Testis (tissue), 3 donors: Measurements from ENCODE around the gene CCDC33. TPM values are rescaled to one million over a fixed set of nuclear protein-coding genes. Genes with fewer than 3 reads are reported as not detected.

Source experiments
- DNase-seq: peaks from one replicate; pipeline ENCODE4 v3.0.0-alpha.2; 2019
- H3K27ac ChIP-seq, 2 donors: fragments of 200-600 bp; sonication (generic); one replicate each; pipeline ENCODE4 v1.5.1; 2019
- H3K27me3 ChIP-seq: fragments of 200-600 bp; sonication (generic); one replicate; pipeline ENCODE4 v1.5.1; 2019
- H3K36me3 ChIP-seq: fragments of 200-600 bp; sonication (generic); one replicate; pipeline ENCODE4 v1.5.1; 2017; ENCODE audit warnings: low read depth; ENCODE audit errors: missing control alignments
- H3K4me1 ChIP-seq: fragments of 200-600 bp; sonication (generic); one replicate; pipeline ENCODE4 v1.5.1; 2019
- H3K4me3 ChIP-seq, 2 donors: fragments of 200-600 bp; sonication (generic); one replicate each; pipeline ENCODE4 v1.5.1; 2017 to 2019
- H3K9me3 ChIP-seq: fragments of 200-600 bp; sonication (generic); one replicate; pipeline ENCODE4 v1.5.1; 2017
- POLR2A ChIP-seq: fragments of 450-650 bp; IDR thresholded peaks from one replicate; pipeline ENCODE4 v1.6.1; 2017; ENCODE audit warnings: antibody characterized with exemption, mild to moderate bottlenecking, moderate library complexity
- WGBS, 2 donors: methylation state at CpG; one replicate each; pipeline ENCODE4 v1.1.5; 2018; 5-methylcytosine and 5-hydroxymethylcytosine counted together
- intact Hi-C: fragments of 100-400 bp; cut with DNase I; formaldehyde crosslinking; loops from one replicate; pipeline ENCODE4 v1.15.1; 2023; ENCODE audit warnings: low total_unique reads
- polyA plus RNA-seq: library from polyadenylated mRNA; stranded (reverse); fragments of 350-450 nt; fragmentation: Illumina TruSeq; extraction: RNeasy Lipid Tissue Mini Kit (QIAGEN cat#74804); gene quantifications from one replicate; pipeline ENCODE4 v1.2.3, GENCODE V29; 2014; ENCODE audit warnings: low read depth, low replicate concordance; ENCODE audit not compliant: insufficient read depth
- total RNA-seq, 2 donors: library from RNA; depleted of rRNA; stranded (reverse); fragments of >200 nt; gene quantifications; one replicate each; pipeline ENCODE4 v1.2.3, GENCODE V29; 2016
- TF ChIP-seq, protein P1 (sequence below), 3 experiments: fragments of 450-650 bp in 2 of 3; fragments of 200-600 bp in 1 of 3; sonication (generic) in 1 of 3; IDR thresholded peaks; one replicate each; pipeline ENCODE4 v1.5.1; 2016 to 2019; ENCODE audit warnings: antibody characterized with exemption in 3 of 3, mild to moderate bottlenecking in 2 of 3, moderate library complexity in 1 of 3

Gene CCDC33
- total and polyA plus RNA-seq, 3 donors from 2014 or later, result 11.6 to 41.3 (median 18.5) TPM

DNA sequence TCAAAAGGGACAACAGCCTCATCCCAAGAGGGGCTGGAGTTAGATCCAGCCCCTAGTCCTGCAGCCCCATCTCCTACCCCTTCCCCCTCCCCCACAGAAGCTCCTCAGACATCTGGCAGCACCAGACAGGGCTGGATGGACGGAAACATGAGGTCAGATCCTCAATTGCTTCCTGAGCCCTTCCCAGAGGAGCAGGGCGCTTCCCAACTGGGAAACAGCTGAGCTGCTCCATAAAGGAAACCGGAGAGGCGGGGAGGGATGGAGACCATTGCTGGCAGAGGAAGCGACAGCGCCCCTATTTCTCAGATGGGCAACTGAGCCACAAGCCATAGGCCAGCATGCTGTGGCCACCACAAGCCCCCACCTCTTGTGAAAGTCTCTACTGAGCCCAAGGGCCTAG lies 149.6 kb downstream of the CCDC33 start:
- intact Hi-C loops, result no loop called here
- DNase-seq, result no peak
- Histone ChIP-seq H3K36me3 (no peaks in the 10 kb centered on the region), H3K9me3 (no peaks in the 10 kb centered on the region), H3K4me1 (peaks cover 25% of the 10 kb centered on the region), H3K4me3 (no peak overlapping the region), H3K27me3 (no peaks in the 10 kb centered on the region), H3K27ac (no peak overlapping the region)
- WGBS, 2 donors, result 72 to 83% methylated on average over 6 of the region's 6 CpGs
- TF ChIP-seq, protein P1, sequence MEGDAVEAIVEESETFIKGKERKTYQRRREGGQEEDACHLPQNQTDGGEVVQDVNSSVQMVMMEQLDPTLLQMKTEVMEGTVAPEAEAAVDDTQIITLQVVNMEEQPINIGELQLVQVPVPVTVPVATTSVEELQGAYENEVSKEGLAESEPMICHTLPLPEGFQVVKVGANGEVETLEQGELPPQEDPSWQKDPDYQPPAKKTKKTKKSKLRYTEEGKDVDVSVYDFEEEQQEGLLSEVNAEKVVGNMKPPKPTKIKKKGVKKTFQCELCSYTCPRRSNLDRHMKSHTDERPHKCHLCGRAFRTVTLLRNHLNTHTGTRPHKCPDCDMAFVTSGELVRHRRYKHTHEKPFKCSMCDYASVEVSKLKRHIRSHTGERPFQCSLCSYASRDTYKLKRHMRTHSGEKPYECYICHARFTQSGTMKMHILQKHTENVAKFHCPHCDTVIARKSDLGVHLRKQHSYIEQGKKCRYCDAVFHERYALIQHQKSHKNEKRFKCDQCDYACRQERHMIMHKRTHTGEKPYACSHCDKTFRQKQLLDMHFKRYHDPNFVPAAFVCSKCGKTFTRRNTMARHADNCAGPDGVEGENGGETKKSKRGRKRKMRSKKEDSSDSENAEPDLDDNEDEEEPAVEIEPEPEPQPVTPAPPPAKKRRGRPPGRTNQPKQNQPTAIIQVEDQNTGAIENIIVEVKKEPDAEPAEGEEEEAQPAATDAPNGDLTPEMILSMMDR (IDR thresholded peaks at IDR 0.05), result no peak
- TF ChIP-seq POLR2A, result no peak

Other genes with a start within 250 kb of the CCDC33 start
- gene STOML1, start 244.0 kb upstream of the CCDC33 start, total RNA-seq, result 10 to 100 TPM; 18.2 to 20.1 TPM
- gene STOML1, start 244.0 kb upstream of the CCDC33 start, polyA plus RNA-seq, result 25.6 TPM
- 10 to 100 TPM; 53.9 to 59.5 TPM for gene PML, start 241.6 kb upstream of the CCDC33 start, total RNA-seq
- 20.9 TPM for gene PML, start 241.6 kb upstream of the CCDC33 start, polyA plus RNA-seq
- 10 to 100 TPM; 32.4 to 42.4 TPM for gene GOLGA6A, start 153.8 kb upstream of the CCDC33 start, total RNA-seq
- gene GOLGA6A, start 153.8 kb upstream of the CCDC33 start, polyA plus RNA-seq, result 24.6 TPM
- gene ISLR2, start 105.7 kb upstream of the CCDC33 start, total RNA-seq, result 10 to 100 TPM; 12.8 to 17.7 TPM
- gene ISLR2, start 105.7 kb upstream of the CCDC33 start, polyA plus RNA-seq, result 26.1 TPM
- 10 to 100 TPM; 24.0 to 39.5 TPM for gene ISLR, start 62.6 kb upstream of the CCDC33 start, total RNA-seq
- 73.7 TPM for gene ISLR, start 62.6 kb upstream of the CCDC33 start, polyA plus RNA-seq
- 1 to 10 TPM; 4.1 to 9.3 TPM for gene STRA6, start 33.5 kb upstream of the CCDC33 start, total RNA-seq
- gene STRA6, start 33.5 kb upstream of the CCDC33 start, polyA plus RNA-seq, result 14.1 TPM
- 10 to 100 TPM; 74.3 to 76.4 TPM for gene CYP11A1, start 131.3 kb downstream of the CCDC33 start, total RNA-seq
- gene CYP11A1, start 131.3 kb downstream of the CCDC33 start, polyA plus RNA-seq, result 76.2 TPM
- gene SEMA7A, start 197.6 kb downstream of the CCDC33 start, total RNA-seq, result 100 to 1,000 TPM; 217 to 220 TPM
- gene SEMA7A, start 197.6 kb downstream of the CCDC33 start, polyA plus RNA-seq, result 80.7 TPM
- gene UBL7, start 224.8 kb downstream of the CCDC33 start, total RNA-seq, result 10 to 100 TPM; 61.9 to 70.6 TPM
- 104 TPM for gene UBL7, start 224.8 kb downstream of the CCDC33 start, polyA plus RNA-seq